Measurements from ENCODE around the gene DGAT2. TPM values are rescaled to one million over a fixed set of nuclear protein-coding genes. Genes with fewer than 3 reads are reported as not detected.

DGAT2 gene
- total RNA-seq, 6 experiments from 2014 or later, result 33.1 to 166 (median 124) TPM

- DNase-seq, result no peak
- TF ChIP-seq CTCF (IDR thresholded peaks at IDR 0.05) (no peak), POLR2A (IDR thresholded peaks at IDR 0.05) (no peak)
- intact Hi-C loops (cut with DNase I), result no loop called here
- Histone ChIP-seq H3K9me3 (no peaks in the 10 kb centered on the region), H3K27ac (peak overlapping the region in 1 of 3 donors; percentile 58), H3K4me3 (no peak overlapping the region), H3K27me3 (no peaks in the 10 kb centered on the region), H3K4me1 (peaks cover 0 to 78% (median 24%) of the 10 kb centered on the region in 4 donors), H3K36me3 (peaks cover 0 to 43% (median 9%) of the 10 kb centered on the region in 4 donors)
- ATAC-seq, result no peak
- WGBS (ENCODE audit: insufficient coverage, low coverage, low lambda C conversion rate, missing lambda C conversion rate), result 53% methylated on average over 2 of the region's 2 CpGs
Measured at GRCh38 chr11:75793966-75794365, 25.4 kb downstream of the DGAT2 start.

GRCh38 chr11:75795276-75796090, 26.9 kb downstream of the DGAT2 start:
- DNase-seq, result peak in 2 of 3 donors; percentile 86 to 89
- H3K27ac ChIP-seq, result peak overlapping the region in 2 of 3 donors; percentile 32 to 56
- peaks cover 0 to 65% (median 24%) of the 10 kb centered on the region in 4 donors for H3K4me1 ChIP-seq
- H3K27me3 ChIP-seq, result no peaks in the 10 kb centered on the region
- ATAC-seq, result peak; percentile 71 to 79 (median 74)
- H3K4me3 ChIP-seq, result no peak overlapping the region
- H3K36me3 ChIP-seq, result peaks cover 0 to 45% (median 16%) of the 10 kb centered on the region in 4 donors
- no peak for TF ChIP-seq CTCF (IDR thresholded peaks at IDR 0.05)
- TF ChIP-seq POLR2A (IDR thresholded peaks at IDR 0.05), result no peak
- intact Hi-C loops (cut with DNase I), result loop anchor here in 1 of 2 donors (5.0 kb wide), 1 partner anchor 77 kb away; no protein-coding TSS in a partner anchor
- no peaks in the 10 kb centered on the region for H3K9me3 ChIP-seq
- 38% methylated on average over 2 of the region's 4 CpGs for WGBS (ENCODE audit: insufficient coverage, low coverage, low lambda C conversion rate, missing lambda C conversion rate)

- ATAC-seq, result no peak
- 17% methylated on average over 1 of the region's 2 CpGs for WGBS (ENCODE audit: insufficient coverage, low coverage, low lambda C conversion rate, missing lambda C conversion rate)
- Histone ChIP-seq H3K27me3 (no peaks in the 10 kb centered on the region), H3K9me3 (no peaks in the 10 kb centered on the region), H3K4me3 (no peak overlapping the region), H3K27ac (peak overlapping the region in 2 of 3 donors; percentile 16 to 56), H3K4me1 (peaks cover 0 to 62% (median 24%) of the 10 kb centered on the region in 4 donors), H3K36me3 (peaks cover 0 to 46% (median 18%) of the 10 kb centered on the region in 4 donors)
- TF ChIP-seq CTCF (IDR thresholded peaks at IDR 0.05) (no peak), POLR2A (IDR thresholded peaks at IDR 0.05) (no peak)
- DNase-seq, result no peak
- intact Hi-C loops (cut with DNase I), result loop anchor here in 1 of 2 donors (5.0 kb wide), 1 partner anchor 76 kb away; no protein-coding TSS in a partner anchor
Measured at GRCh38 chr11:75796091-75796435, 27.5 kb downstream of the DGAT2 start.

- DNase-seq (no peak), ATAC-seq (no peak)
- peaks cover 0 to 52% (median 21%) of the 10 kb centered on the region in 4 donors for H3K4me1 ChIP-seq
- no peak overlapping the region for H3K27ac ChIP-seq
- WGBS (ENCODE audit: insufficient coverage, low coverage, low lambda C conversion rate, missing lambda C conversion rate), result no CpG with 5 or more reads among the region's 8 CpGs
- H3K4me3 ChIP-seq, result no peak overlapping the region
- intact Hi-C loops (cut with DNase I), result loop anchor here in 1 of 2 donors (5.0 kb wide), 1 partner anchor 75 kb away; no protein-coding TSS in a partner anchor
- no peaks in the 10 kb centered on the region for H3K27me3 ChIP-seq
- no peaks in the 10 kb centered on the region for H3K9me3 ChIP-seq
- H3K36me3 ChIP-seq, result peaks cover 0 to 53% (median 23%) of the 10 kb centered on the region in 4 donors
- no peak for TF ChIP-seq POLR2A (IDR thresholded peaks at IDR 0.05)
- TF ChIP-seq CTCF (IDR thresholded peaks at IDR 0.05), result no peak
Measured at GRCh38 chr11:75797116-75797515, 28.5 kb downstream of the DGAT2 start.

All from right lobe of liver (tissue), 6 donors.